ENCODE results near the gene APLN. TPM values are rescaled to one million over a fixed set of nuclear protein-coding genes. Genes with fewer than 3 reads are reported as not detected.

Gene APLN
- total RNA-seq, 1 donor from 2014 or later: 0.29 TPM

GRCh38 chrX:129606918-129607317 is 47.8 kb downstream of the APLN start:
- DNase-seq (ENCODE audit: low spot score in 2 of 2, unreplicated experiment in 2 of 2): peak in 1 of 2 experiments; percentile 77
- H3K4me3 Mint-ChIP-seq: no peak overlapping the region
- H3K27me3 Mint-ChIP-seq (ENCODE audit: low read depth): peaks cover 3% of the 10 kb centered on the region
- peaks cover 16% of the 10 kb centered on the region for H3K4me1 Mint-ChIP-seq
- TF ChIP-seq, protein P1, sequence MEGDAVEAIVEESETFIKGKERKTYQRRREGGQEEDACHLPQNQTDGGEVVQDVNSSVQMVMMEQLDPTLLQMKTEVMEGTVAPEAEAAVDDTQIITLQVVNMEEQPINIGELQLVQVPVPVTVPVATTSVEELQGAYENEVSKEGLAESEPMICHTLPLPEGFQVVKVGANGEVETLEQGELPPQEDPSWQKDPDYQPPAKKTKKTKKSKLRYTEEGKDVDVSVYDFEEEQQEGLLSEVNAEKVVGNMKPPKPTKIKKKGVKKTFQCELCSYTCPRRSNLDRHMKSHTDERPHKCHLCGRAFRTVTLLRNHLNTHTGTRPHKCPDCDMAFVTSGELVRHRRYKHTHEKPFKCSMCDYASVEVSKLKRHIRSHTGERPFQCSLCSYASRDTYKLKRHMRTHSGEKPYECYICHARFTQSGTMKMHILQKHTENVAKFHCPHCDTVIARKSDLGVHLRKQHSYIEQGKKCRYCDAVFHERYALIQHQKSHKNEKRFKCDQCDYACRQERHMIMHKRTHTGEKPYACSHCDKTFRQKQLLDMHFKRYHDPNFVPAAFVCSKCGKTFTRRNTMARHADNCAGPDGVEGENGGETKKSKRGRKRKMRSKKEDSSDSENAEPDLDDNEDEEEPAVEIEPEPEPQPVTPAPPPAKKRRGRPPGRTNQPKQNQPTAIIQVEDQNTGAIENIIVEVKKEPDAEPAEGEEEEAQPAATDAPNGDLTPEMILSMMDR (IDR thresholded peaks at IDR 0.05; ENCODE audit: unreplicated experiment): peak; percentile 87
- peaks cover 1% of the 10 kb centered on the region for H3K36me3 Mint-ChIP-seq
- H3K27ac Mint-ChIP-seq: no peak overlapping the region
- no peaks in the 10 kb centered on the region for H3K9me3 Mint-ChIP-seq

- Mint-ChIP-seq H3K27me3 (ENCODE audit: low read depth) (no peaks in the 10 kb centered on the region), H3K4me3 (no peak overlapping the region), H3K27ac (peak overlapping the region; percentile 47), H3K4me1 (peaks cover 15% of the 10 kb centered on the region), H3K9me3 (no peaks in the 10 kb centered on the region), H3K36me3 (peaks cover 11% of the 10 kb centered on the region)
- DNase-seq (ENCODE audit: low spot score in 2 of 2, unreplicated experiment in 2 of 2): no peak
- TF ChIP-seq, protein P1 (IDR thresholded peaks at IDR 0.05; ENCODE audit: unreplicated experiment): peak; percentile 58
Measured at GRCh38 chrX:129600981-129601424, 53.8 kb downstream of the APLN start.

DNA sequence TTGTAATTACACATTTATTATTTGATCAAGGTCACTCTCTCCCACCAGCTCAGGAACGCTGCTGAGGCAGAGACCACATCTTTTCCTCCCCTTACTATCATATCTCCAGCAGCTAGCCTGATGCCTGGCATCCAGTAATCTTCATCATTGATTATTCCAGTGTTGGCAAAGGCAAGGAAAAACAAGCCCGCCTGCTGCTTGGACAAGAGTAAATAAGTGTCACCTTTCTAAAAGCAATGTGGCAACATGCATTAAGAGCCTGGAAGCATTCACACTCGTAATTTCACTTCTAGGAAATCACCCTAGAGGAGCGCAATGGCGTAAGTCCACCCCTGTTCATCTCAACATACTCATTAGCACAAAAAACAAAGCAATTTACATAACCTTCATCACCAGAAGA is 54.8 kb downstream of the APLN start:
- TF ChIP-seq, protein P1 (IDR thresholded peaks at IDR 0.05; ENCODE audit: unreplicated experiment): no peak
- no peaks in the 10 kb centered on the region for H3K27me3 Mint-ChIP-seq (ENCODE audit: low read depth)
- H3K27ac Mint-ChIP-seq: peak overlapping the region; percentile 2

GRCh38 chrX:129599499-129599898 is 55.3 kb downstream of the APLN start:
- Mint-ChIP-seq H3K4me1 (peaks cover 7% of the 10 kb centered on the region), H3K4me3 (no peak overlapping the region), H3K27me3 (ENCODE audit: low read depth) (no peaks in the 10 kb centered on the region), H3K36me3 (peaks cover 11% of the 10 kb centered on the region), H3K27ac (peak overlapping the region; percentile 2), H3K9me3 (no peaks in the 10 kb centered on the region)
- DNase-seq (ENCODE audit: low spot score in 2 of 2, unreplicated experiment in 2 of 2): no peak
- TF ChIP-seq, protein P1 (IDR thresholded peaks at IDR 0.05; ENCODE audit: unreplicated experiment): no peak

More for the DNA sequence above, 54.8 kb downstream of the APLN start:
- no peak for DNase-seq (ENCODE audit: low spot score in 2 of 2, unreplicated experiment in 2 of 2)
- H3K9me3 Mint-ChIP-seq: no peaks in the 10 kb centered on the region
- H3K4me3 Mint-ChIP-seq: no peak overlapping the region
- peaks cover 7% of the 10 kb centered on the region for H3K4me1 Mint-ChIP-seq
- peaks cover 11% of the 10 kb centered on the region for H3K36me3 Mint-ChIP-seq

DNA sequence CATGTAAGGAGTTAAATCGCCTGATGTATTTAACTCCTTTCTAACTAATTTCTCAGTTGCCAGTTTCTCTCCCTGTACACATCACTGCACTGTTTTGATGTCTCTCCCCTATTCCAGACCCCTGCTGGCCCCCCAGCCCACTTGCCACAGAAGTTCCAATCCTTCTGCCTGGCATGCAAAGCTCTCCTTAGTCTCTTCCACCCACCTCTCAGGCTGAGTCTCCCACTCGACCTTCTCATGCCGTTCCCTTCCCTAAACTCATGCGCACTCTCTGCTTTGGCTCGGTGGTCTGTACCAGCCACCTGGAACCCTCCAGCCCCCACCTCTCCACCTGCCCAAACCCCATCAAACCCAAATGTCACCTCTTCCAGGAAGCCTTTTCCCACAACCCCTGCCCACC is 56.9 kb downstream of the APLN start:
- H3K4me1 Mint-ChIP-seq: no peaks in the 10 kb centered on the region

More for the DNA sequence above, 56.9 kb downstream of the APLN start:
- Mint-ChIP-seq H3K27me3 (ENCODE audit: low read depth) (no peaks in the 10 kb centered on the region), H3K27ac (no peak overlapping the region), H3K4me3 (no peak overlapping the region), H3K36me3 (peaks cover 13% of the 10 kb centered on the region), H3K9me3 (no peaks in the 10 kb centered on the region)
- TF ChIP-seq, protein P1 (IDR thresholded peaks at IDR 0.05; ENCODE audit: unreplicated experiment): no peak
- no peak for DNase-seq (ENCODE audit: low spot score in 2 of 2, unreplicated experiment in 2 of 2)
